ENCODE data around the gene GABRR3.

GRCh38 chr3:97975466-97975865, 59.6 kb downstream of the GABRR3 start:
- TF ChIP-seq CTCF (IDR thresholded peaks at IDR 0.05) (no peak), POLR2A (IDR thresholded peaks at IDR 0.05) (no peak), POLR2AphosphoS5 (IDR thresholded peaks at IDR 0.05) (no peak)

Data from breast epithelium (tissue), 3 donors.